WTC11 (cell line): Measurements from ENCODE around the gene CREB1.

Source experiments
- CREB1 ChIP-seq: sonication (generic); formaldehyde crosslinking; IDR thresholded peaks from 2 replicates; pipeline ENCODE4 v1.8.0; 2023; ENCODE audit warnings: mild to moderate bottlenecking, missing genetic modification reagents
- NR1H2 ChIP-seq: sonication (generic); formaldehyde crosslinking; IDR thresholded peaks from 2 replicates; pipeline ENCODE4 v1.9.0; 2021; ENCODE audit warnings: mild to moderate bottlenecking, moderate library complexity, missing genetic modification reagents
- RELA ChIP-seq: sonication (generic); formaldehyde crosslinking; IDR thresholded peaks from 2 replicates; pipeline ENCODE4 v1.8.1; 2022; ENCODE audit warnings: missing genetic modification reagents, mild to moderate bottlenecking, borderline replicate concordance
- SMAD3 ChIP-seq: sonication (generic); formaldehyde crosslinking; IDR thresholded peaks from 2 replicates; pipeline ENCODE4 v1.8.0; 2022; ENCODE audit warnings: missing genetic modification reagents, mild to moderate bottlenecking, borderline replicate concordance
- SP1 ChIP-seq: sonication (generic); formaldehyde crosslinking; conservative IDR thresholded peaks from 2 replicates; pipeline ENCODE4 v1.8.1; 2022; ENCODE audit warnings: missing genetic modification reagents
- TCF7 ChIP-seq: sonication (generic); formaldehyde crosslinking; IDR thresholded peaks from 2 replicates; pipeline ENCODE4 v1.8.0; 2022; ENCODE audit warnings: mild to moderate bottlenecking, low read depth, missing genetic modification reagents, moderate library complexity
- TEAD4 ChIP-seq: sonication (generic); formaldehyde crosslinking; IDR thresholded peaks from 2 replicates; pipeline ENCODE4 v1.8.0; 2022; ENCODE audit warnings: mild to moderate bottlenecking, missing genetic modification reagents
- TF ChIP-seq, protein P1 (sequence below): sonication (generic); formaldehyde crosslinking; conservative IDR thresholded peaks from 2 replicates; pipeline ENCODE4 v1.8.1; 2022; ENCODE audit warnings: mild to moderate bottlenecking, missing genetic modification reagents
- TF ChIP-seq, protein P2 (sequence below): fragments of 200-600 bp; IDR thresholded peaks from 2 replicates; pipeline ENCODE4 v1.8.0; 2022; ENCODE audit warnings: antibody characterized with exemption
- TF ChIP-seq, protein P3 (sequence below): sonication (generic); formaldehyde crosslinking; IDR thresholded peaks from 2 replicates; pipeline ENCODE4 v1.8.1; 2023; ENCODE audit warnings: mild to moderate bottlenecking, missing genetic modification reagents, moderate library complexity
- TF ChIP-seq, protein P4 (sequence below): sonication (generic); formaldehyde crosslinking; IDR thresholded peaks from 2 replicates; pipeline ENCODE4 v1.8.0; 2022; ENCODE audit warnings: mild to moderate bottlenecking, missing genetic modification reagents
- TF ChIP-seq, protein P5 (sequence below): sonication (generic); formaldehyde crosslinking; IDR thresholded peaks from 2 replicates; pipeline ENCODE4 v1.8.1; 2023; ENCODE audit warnings: mild to moderate bottlenecking, missing genetic modification reagents, moderate library complexity
- TF ChIP-seq, protein P6 (sequence below): sonication (generic); formaldehyde crosslinking; IDR thresholded peaks from 2 replicates; pipeline ENCODE4 v1.8.1; 2022; ENCODE audit warnings: low read depth, missing genetic modification reagents, borderline replicate concordance
- TF ChIP-seq, protein P7 (sequence below): sonication (generic); formaldehyde crosslinking; IDR thresholded peaks from 2 replicates; pipeline ENCODE4 v1.8.0; 2023; ENCODE audit warnings: missing genetic modification reagents, mild to moderate bottlenecking, borderline replicate concordance

DNA sequence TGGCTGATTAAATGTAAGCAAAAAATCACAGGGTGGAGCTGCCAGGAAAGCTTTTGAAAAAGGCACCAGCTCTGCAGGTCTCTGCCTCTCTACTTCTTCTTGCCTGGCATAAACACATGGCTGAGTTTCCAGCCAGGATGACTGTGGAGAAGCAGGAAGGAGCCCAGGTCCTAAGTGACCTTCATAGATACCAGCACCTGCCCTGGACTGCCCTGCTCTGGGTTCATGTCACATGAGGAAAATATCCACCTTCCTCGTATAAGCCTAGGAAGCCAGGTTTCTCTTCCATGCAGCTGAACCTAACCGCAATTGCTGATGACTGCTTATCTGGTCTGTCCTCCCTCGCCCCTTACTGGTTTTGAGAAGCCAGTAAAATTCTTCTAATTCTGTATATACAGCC is 47.8 kb upstream of the CREB1 start:
- TF ChIP-seq CREB1 (CRISPR knock-in tag) (no peak), NR1H2 (CRISPR knock-in tag) (no peak), TCF7 (CRISPR knock-in tag) (no peak), RELA (CRISPR knock-in tag) (no peak), TEAD4 (CRISPR knock-in tag) (no peak), SP1 (no peak), SMAD3 (CRISPR knock-in tag) (no peak)
- TF ChIP-seq, protein P1, sequence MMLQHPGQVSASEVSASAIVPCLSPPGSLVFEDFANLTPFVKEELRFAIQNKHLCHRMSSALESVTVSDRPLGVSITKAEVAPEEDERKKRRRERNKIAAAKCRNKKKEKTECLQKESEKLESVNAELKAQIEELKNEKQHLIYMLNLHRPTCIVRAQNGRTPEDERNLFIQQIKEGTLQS (CRISPR knock-in tag): no peak
- TF ChIP-seq, protein P2, sequence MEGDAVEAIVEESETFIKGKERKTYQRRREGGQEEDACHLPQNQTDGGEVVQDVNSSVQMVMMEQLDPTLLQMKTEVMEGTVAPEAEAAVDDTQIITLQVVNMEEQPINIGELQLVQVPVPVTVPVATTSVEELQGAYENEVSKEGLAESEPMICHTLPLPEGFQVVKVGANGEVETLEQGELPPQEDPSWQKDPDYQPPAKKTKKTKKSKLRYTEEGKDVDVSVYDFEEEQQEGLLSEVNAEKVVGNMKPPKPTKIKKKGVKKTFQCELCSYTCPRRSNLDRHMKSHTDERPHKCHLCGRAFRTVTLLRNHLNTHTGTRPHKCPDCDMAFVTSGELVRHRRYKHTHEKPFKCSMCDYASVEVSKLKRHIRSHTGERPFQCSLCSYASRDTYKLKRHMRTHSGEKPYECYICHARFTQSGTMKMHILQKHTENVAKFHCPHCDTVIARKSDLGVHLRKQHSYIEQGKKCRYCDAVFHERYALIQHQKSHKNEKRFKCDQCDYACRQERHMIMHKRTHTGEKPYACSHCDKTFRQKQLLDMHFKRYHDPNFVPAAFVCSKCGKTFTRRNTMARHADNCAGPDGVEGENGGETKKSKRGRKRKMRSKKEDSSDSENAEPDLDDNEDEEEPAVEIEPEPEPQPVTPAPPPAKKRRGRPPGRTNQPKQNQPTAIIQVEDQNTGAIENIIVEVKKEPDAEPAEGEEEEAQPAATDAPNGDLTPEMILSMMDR: no peak
- TF ChIP-seq, protein P3, sequence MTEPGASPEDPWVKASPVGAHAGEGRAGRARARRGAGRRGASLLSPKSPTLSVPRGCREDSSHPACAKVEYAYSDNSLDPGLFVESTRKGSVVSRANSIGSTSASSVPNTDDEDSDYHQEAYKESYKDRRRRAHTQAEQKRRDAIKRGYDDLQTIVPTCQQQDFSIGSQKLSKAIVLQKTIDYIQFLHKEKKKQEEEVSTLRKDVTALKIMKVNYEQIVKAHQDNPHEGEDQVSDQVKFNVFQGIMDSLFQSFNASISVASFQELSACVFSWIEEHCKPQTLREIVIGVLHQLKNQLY: no peak
- TF ChIP-seq, protein P4, sequence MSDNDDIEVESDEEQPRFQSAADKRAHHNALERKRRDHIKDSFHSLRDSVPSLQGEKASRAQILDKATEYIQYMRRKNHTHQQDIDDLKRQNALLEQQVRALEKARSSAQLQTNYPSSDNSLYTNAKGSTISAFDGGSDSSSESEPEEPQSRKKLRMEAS: no peak
- TF ChIP-seq, protein P5, sequence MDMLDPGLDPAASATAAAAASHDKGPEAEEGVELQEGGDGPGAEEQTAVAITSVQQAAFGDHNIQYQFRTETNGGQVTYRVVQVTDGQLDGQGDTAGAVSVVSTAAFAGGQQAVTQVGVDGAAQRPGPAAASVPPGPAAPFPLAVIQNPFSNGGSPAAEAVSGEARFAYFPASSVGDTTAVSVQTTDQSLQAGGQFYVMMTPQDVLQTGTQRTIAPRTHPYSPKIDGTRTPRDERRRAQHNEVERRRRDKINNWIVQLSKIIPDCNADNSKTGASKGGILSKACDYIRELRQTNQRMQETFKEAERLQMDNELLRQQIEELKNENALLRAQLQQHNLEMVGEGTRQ (CRISPR knock-in tag): no peak
- TF ChIP-seq, protein P6, sequence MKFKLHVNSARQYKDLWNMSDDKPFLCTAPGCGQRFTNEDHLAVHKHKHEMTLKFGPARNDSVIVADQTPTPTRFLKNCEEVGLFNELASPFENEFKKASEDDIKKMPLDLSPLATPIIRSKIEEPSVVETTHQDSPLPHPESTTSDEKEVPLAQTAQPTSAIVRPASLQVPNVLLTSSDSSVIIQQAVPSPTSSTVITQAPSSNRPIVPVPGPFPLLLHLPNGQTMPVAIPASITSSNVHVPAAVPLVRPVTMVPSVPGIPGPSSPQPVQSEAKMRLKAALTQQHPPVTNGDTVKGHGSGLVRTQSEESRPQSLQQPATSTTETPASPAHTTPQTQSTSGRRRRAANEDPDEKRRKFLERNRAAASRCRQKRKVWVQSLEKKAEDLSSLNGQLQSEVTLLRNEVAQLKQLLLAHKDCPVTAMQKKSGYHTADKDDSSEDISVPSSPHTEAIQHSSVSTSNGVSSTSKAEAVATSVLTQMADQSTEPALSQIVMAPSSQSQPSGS (CRISPR knock-in tag): no peak
- TF ChIP-seq, protein P7, sequence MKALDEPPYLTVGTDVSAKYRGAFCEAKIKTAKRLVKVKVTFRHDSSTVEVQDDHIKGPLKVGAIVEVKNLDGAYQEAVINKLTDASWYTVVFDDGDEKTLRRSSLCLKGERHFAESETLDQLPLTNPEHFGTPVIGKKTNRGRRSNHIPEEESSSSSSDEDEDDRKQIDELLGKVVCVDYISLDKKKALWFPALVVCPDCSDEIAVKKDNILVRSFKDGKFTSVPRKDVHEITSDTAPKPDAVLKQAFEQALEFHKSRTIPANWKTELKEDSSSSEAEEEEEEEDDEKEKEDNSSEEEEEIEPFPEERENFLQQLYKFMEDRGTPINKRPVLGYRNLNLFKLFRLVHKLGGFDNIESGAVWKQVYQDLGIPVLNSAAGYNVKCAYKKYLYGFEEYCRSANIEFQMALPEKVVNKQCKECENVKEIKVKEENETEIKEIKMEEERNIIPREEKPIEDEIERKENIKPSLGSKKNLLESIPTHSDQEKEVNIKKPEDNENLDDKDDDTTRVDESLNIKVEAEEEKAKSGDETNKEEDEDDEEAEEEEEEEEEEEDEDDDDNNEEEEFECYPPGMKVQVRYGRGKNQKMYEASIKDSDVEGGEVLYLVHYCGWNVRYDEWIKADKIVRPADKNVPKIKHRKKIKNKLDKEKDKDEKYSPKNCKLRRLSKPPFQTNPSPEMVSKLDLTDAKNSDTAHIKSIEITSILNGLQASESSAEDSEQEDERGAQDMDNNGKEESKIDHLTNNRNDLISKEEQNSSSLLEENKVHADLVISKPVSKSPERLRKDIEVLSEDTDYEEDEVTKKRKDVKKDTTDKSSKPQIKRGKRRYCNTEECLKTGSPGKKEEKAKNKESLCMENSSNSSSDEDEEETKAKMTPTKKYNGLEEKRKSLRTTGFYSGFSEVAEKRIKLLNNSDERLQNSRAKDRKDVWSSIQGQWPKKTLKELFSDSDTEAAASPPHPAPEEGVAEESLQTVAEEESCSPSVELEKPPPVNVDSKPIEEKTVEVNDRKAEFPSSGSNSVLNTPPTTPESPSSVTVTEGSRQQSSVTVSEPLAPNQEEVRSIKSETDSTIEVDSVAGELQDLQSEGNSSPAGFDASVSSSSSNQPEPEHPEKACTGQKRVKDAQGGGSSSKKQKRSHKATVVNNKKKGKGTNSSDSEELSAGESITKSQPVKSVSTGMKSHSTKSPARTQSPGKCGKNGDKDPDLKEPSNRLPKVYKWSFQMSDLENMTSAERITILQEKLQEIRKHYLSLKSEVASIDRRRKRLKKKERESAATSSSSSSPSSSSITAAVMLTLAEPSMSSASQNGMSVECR (CRISPR knock-in tag): no peak
